Measurements from ENCODE around the gene VEPH1.
"Not testable (repeated sequence)": the region's sequence is repeated elsewhere in the genome, so short reads cannot be mapped to it uniquely, and the experiment has no call there.

VEPH1 gene

DNA sequence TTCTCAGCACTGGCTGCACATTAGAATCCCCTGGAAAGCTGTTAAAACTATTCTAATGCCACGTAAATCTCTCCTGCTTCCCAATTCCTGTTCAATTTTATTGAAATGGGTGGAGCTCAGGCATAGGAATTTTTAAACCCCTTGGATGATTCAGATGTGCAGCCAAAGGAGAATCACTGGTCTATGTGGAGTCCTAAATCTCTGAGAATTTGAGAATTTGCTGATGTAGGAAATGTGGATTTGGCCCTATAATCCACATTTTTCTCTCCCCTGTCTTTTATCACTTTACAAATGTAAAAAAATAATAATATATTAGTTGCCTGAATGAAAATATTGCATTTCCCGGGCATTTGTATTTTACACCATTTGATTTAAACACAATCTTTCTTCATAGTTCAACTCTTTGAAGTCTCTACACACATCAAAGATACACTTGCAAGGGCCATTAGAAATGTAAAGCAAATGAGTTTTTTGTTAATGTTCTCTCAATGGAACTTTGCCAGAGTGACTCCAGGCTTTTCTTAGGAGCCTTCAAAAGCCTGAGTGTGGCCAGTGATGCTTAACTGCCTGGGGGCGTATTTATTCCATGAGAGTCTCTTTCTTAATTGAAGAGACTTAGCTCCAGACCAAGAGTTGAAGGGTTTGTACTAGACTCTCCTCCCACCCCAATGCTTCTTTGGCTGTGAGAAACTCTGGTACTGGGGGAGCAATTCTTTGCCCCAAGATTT is 115.3 kb downstream of the VEPH1 start:
- no peak for DNase-seq (ENCODE audit: low spot score)

DNA sequence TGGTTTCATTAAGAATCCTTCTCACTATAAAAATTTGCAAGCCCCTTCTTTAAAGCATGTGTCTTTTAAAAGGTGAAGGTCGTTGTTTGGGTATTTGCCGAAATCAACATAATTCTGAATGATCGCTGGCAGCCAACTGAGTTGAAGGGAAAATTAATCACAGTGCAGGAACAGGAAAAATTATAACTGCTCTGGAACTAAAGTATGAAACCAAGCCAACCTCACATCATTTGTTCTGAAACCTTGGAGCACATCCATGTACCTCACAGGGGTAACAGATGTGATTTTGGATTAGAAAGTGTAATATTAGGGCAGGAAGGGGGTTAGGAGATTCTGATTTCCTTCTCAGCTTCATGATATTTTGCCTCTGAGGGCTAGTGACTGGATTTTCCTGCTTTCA is 118.7 kb downstream of the VEPH1 start:
- DNase-seq (ENCODE audit: low spot score), result no peak

DNA sequence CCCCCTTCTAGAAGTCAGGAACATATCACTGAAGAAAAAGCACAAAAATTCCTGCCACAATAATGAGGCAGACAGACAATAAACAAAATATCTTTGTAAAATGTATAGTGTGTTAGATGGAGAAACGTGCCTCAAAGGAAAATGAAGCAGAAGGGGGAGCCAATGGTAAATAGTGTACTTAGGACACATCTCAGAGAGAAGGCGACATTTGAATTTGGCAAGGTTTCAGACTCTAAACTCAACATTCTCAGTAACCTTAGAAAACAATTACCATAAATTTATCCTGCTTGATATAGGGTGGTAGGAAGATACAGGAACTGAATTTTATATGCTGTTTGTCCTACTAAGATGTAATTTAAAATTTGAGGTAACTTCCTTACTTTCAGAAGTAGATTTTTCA is 119.2 kb downstream of the VEPH1 start:
- no peak for DNase-seq (ENCODE audit: low spot score)

DNA sequence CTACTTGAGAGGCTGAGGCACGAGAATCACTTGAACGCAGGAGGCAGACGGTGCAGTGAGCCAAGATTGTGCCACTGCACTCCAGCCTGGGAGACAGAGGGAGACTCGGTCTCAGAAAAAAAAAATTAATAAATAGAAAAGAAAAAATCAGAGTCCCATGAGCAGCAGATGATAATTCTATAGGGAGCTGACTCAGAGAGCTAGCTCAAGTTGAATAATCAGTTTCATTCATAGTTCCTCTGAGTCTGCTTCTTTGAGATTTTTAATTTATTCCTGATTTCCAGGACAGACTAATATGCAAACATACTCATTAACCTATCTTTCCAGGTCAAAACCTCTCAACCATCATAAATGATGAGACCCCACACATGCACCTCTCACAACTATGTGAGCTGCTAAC is 121.6 kb downstream of the VEPH1 start:
- no peak for DNase-seq (ENCODE audit: low spot score)

DNA sequence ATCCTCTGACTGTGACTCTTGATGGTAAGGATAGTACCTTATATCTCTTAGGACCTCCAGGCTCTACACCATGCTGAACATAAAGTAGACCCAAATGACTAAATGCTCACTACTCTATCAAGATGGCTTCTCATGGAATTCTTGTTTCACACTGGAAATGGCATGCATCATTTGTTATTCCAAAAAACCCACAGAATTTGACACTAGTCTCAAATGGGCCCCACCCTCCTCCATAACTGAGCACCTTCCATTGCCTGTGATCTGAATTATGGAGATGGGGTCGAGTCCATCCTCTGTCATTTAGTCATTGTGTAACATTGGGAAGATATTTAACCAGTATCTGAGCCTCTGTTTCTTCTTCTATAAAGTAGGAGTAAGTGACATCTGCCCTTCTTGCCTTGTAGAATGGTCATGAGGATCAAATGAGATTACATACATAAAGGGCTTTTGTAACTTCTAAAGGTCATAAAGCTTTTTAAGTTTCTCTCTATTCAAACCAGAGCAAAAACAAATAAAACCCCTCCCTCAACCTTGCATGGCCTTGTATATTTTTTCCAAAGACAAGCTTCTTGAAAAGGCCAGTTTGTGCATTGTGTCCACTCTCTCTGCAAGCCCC is 123.6 kb downstream of the VEPH1 start:
- no peak for DNase-seq (ENCODE audit: low spot score)

- no peak for DNase-seq (ENCODE audit: low spot score)
Observed at GRCh38 chr3:157376603-157377300, 126.5 kb downstream of the VEPH1 start.

DNA sequence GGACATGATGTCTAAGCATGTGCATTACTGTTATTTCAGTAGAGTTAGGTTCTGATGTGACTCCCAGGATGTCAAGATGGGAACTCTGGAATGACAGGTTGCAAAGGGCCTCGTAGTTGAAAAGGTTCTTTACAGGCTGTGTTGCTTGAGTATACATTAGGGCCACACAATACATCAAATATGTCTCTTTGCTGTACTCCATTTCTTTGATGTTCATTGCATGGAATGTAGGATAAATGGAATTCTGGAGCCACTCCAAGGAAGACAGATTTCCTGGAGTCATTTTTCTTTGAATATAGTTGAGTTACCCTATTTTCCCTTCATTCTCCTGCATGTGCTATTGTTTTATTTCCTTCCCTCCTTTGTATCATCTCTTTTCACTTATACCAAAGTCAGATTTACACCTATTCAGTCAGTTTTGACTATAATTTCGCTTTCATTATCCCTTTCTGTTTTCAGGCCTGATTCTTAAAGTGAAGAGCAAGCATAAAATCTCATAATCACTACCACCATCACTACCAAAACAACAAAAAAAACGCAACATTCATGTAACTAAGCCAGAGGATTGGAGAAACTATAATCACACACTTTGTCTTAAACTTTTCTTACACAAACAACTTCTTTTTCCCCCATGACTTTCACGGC is 127.8 kb downstream of the VEPH1 start:
- DNase-seq (ENCODE audit: low spot score), result no peak

DNA sequence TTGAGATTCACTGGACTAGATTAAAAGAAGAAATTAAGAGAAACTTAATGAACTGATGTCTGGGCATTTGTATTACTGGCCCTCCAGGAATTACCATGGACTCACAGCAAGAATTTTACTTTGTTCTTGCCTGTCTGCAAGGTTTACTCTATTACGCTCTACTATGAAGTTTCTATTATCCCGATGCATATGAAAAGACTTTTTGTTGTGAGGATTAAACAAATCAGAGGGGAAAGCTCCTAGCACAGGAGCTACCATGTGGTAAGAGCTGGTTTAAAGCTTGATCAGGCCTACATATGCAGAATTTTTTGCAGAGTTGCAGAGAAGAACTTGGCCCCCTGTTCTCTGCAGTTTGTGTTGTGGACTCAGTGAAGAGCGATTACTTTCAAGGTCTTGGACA is 128.3 kb downstream of the VEPH1 start:
- no peak for DNase-seq (ENCODE audit: low spot score)

- no peak for DNase-seq (ENCODE audit: low spot score)
Observed at GRCh38 chr3:157373783-157374182, 129.4 kb downstream of the VEPH1 start.

- no peak for DNase-seq (ENCODE audit: low spot score)
Observed at GRCh38 chr3:157370867-157371266, 132.3 kb downstream of the VEPH1 start.

DNA sequence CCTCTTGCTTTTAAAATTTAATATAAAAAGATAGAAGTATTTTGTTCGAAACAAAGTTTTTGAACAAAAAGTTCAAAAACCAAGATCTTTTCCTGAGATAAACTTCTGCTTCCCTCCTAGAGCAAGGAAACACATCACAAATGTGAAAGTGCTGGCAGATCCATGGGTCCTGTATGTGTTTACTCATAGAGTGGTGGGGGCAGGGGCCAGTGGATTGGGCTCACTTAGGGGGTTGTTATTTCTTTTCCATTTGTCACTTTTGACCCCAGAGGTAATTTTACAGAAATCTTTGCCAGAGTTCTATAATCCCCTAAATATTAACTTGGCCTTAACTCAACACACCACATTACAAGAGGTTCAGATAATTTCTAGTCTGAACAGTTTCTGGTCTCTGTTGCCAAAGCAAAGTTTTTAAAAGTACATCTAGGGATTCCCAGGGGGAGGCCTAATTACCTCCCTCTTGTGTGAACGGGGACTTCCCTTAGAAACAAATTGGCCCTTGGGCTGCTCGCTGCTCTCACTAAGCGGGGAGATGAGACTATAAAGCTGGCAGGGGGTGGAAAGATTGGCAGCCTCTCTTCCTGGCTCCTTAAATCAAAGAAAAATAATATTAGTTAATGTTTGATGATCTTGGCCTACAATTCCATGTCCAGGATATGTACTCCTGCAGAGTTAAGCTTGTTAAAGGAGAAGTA is 133.3 kb downstream of the VEPH1 start:
- no peak for DNase-seq (ENCODE audit: low spot score)

DNA sequence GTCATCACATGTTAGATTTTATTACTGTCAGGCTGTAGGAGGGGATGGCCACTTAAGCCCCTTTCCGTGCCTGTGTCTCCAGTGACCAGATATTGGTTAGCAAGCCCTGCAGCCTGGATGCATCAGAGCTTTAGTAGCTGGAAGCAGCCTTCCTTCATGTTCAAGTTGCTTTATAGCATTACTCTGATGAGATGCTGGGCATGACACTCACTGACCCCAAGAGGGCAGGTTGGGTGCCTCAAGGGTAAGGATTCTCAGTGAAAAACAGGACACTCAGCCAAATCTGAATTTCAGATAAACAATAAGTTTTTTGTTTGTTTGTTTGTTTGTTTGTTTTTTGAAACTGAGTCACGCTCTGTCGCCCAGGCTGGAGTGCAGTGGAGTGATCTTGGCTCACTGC is 135.0 kb downstream of the VEPH1 start:
- no peak for DNase-seq (ENCODE audit: low spot score)

GRCh38 chr3:157363393-157363792 is 139.8 kb downstream of the VEPH1 start:
- DNase-seq (ENCODE audit: low spot score), result no peak

- DNase-seq (ENCODE audit: low spot score), result no peak
Observed at GRCh38 chr3:157362348-157362747, 140.9 kb downstream of the VEPH1 start.

- no peak for DNase-seq (ENCODE audit: low spot score)
Observed at GRCh38 chr3:157360044-157360443, 143.2 kb downstream of the VEPH1 start.

GRCh38 chr3:157356541-157356940 is 146.7 kb downstream of the VEPH1 start:
- DNase-seq (ENCODE audit: low spot score), result no peak

DNA sequence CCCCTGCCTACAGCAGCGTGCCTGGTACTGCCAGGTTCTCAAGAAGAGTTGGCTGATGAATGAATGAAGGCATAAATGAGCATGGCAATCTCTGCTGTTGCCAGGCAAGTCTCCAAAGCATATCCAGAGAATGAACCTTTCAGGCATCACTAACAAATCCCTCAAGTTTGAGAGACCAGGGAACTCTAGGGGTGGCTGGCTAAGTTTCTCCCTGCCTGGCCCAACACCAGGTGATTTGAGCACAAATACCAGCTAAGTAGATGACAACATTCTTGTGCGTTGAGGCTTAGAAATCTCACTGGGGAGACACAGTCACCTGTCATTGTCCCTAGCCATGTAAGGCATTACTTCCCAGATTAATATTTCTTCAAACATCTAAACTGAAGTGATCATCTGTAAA is 147.9 kb downstream of the VEPH1 start:
- no peak for DNase-seq (ENCODE audit: low spot score)

GRCh38 chr3:157354722-157355121 is 148.5 kb downstream of the VEPH1 start:
- no peak for DNase-seq (ENCODE audit: low spot score)

- DNase-seq (ENCODE audit: low spot score), result no peak
Observed at GRCh38 chr3:157354254-157354653, 149.0 kb downstream of the VEPH1 start.

- no peak for DNase-seq (ENCODE audit: low spot score)
Observed at GRCh38 chr3:157353652-157354051, 149.6 kb downstream of the VEPH1 start.

DNA sequence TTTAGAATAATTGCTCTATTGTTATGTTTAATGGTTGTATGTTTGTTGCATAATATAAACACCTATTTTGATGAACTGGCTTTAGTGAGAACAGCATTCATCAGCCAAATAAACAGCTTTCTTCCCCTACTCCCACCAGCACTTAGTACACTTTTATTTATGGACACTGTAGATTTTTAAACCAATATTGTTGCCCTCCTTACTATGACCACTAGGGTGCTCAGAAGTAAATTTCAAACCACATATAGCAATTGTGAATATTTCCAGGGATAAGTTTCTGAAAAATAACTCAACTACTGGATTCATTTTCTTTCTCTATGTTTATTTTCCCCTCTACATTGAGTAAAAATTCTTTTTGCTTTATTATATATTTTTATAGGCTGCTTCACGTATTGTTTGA is 151.2 kb downstream of the VEPH1 start:
- no peak for DNase-seq (ENCODE audit: low spot score)

GRCh38 chr3:157350651-157351050 is 152.6 kb downstream of the VEPH1 start:
- not testable (repeated sequence) for DNase-seq (ENCODE audit: low spot score)
